Cardiac muscle cell (in vitro differentiated cells and primary cell): ENCODE results near the gene ADGRD1. TPM values are rescaled to one million over a fixed set of nuclear protein-coding genes. Genes with fewer than 3 reads are reported as not detected.

Experiments used
- DNase-seq, 2 donors: peaks; one replicate each; pipeline versions ENCODE4 v3.0.0 to v3.0.0-alpha.2; 2010 to 2017; ENCODE audit warnings: low read depth in 1 of 2, low spot score in 1 of 2
- H3K27ac ChIP-seq: fragments of 200-600 bp; sonication (generic); 2 replicates; pipeline ENCODE4 v1.5.1; 2016
- H3K27me3 ChIP-seq: fragments of 200-600 bp; sonication (generic); 2 replicates; pipeline ENCODE4 v1.6.0; 2016; ENCODE audit warnings: control low read depth
- H3K36me3 ChIP-seq: fragments of 200-600 bp; sonication (generic); 2 replicates; pipeline ENCODE4 v1.5.1; 2016; ENCODE audit warnings: control low read depth
- H3K4me1 ChIP-seq: fragments of 200-600 bp; sonication (generic); 2 replicates; pipeline ENCODE4 v1.8.1; 2017; ENCODE audit warnings: low read depth, mild to moderate bottlenecking, mixed run types
- H3K4me3 ChIP-seq: fragments of 200-600 bp; sonication (generic); 2 replicates; pipeline ENCODE4 v1.5.1; 2016; ENCODE audit warnings: mild to moderate bottlenecking
- H3K9me3 ChIP-seq: fragments of 200-600 bp; sonication (generic); 2 replicates; pipeline ENCODE4 v1.5.1; 2017; ENCODE audit warnings: low read depth, mild to moderate bottlenecking, control low read depth
- polyA plus RNA-seq: library from polyadenylated mRNA; unstranded; fragments of >200 nt; fragmentation: Nextera tagmentation; extraction: Ambion mirVana; gene quantifications from 2 replicates; pipeline ENCODE4 v1.2.1, GENCODE V29; 2016
- total RNA-seq: library from RNA; depleted of rRNA; stranded (reverse); fragments of >200 nt; gene quantifications from 2 replicates; pipeline ENCODE4 v1.2.3, GENCODE V29; 2016
- TF ChIP-seq, protein P1 (sequence below): IDR thresholded peaks from 2 replicates; pipeline ENCODE4 v1.5.1; 2012; ENCODE audit warnings: low read depth, mild to moderate bottlenecking, low read length

The ADGRD1 gene
- total and polyA plus RNA-seq, 2 experiments from 2014 or later = 66.6 to 74.0 TPM

GRCh38 chr12:131095826-131096680 lies 142.3 kb downstream of the ADGRD1 start:
- TF ChIP-seq, protein P1, sequence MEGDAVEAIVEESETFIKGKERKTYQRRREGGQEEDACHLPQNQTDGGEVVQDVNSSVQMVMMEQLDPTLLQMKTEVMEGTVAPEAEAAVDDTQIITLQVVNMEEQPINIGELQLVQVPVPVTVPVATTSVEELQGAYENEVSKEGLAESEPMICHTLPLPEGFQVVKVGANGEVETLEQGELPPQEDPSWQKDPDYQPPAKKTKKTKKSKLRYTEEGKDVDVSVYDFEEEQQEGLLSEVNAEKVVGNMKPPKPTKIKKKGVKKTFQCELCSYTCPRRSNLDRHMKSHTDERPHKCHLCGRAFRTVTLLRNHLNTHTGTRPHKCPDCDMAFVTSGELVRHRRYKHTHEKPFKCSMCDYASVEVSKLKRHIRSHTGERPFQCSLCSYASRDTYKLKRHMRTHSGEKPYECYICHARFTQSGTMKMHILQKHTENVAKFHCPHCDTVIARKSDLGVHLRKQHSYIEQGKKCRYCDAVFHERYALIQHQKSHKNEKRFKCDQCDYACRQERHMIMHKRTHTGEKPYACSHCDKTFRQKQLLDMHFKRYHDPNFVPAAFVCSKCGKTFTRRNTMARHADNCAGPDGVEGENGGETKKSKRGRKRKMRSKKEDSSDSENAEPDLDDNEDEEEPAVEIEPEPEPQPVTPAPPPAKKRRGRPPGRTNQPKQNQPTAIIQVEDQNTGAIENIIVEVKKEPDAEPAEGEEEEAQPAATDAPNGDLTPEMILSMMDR = no peak
- H3K4me3 ChIP-seq = no peak overlapping the region
- no peak overlapping the region for H3K27ac ChIP-seq
- H3K36me3 ChIP-seq = no peaks in the 10 kb centered on the region
- no peaks in the 10 kb centered on the region for H3K9me3 ChIP-seq
- no peaks in the 10 kb centered on the region for H3K4me1 ChIP-seq
- DNase-seq = no peak
- H3K27me3 ChIP-seq = no peaks in the 10 kb centered on the region

DNA sequence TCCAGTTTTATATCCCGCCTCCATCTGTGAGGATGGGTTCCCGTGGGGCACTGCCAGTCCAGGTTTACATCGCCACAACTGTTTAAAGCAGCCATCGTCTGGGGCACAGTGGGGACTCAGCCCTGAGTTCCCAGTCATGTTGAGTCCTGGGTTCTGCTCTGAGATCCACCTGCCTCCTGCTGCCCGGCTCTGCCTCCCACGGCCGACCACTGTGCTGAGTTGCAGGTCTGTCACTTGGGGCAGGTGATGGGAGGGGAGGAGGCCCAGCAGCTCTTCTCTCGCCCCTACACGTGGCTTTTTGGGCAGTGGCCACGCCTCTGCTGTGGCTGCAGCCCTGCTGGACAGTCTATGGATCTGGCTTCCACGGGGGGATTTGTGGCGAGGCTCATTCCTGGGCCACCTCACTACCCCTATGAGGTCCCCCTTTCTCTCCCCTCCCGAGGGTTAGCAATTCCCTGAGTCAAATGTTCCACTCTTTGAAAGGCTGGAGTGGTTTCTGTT lies 143.0 kb downstream of the ADGRD1 start:
- DNase-seq = no peak

DNA sequence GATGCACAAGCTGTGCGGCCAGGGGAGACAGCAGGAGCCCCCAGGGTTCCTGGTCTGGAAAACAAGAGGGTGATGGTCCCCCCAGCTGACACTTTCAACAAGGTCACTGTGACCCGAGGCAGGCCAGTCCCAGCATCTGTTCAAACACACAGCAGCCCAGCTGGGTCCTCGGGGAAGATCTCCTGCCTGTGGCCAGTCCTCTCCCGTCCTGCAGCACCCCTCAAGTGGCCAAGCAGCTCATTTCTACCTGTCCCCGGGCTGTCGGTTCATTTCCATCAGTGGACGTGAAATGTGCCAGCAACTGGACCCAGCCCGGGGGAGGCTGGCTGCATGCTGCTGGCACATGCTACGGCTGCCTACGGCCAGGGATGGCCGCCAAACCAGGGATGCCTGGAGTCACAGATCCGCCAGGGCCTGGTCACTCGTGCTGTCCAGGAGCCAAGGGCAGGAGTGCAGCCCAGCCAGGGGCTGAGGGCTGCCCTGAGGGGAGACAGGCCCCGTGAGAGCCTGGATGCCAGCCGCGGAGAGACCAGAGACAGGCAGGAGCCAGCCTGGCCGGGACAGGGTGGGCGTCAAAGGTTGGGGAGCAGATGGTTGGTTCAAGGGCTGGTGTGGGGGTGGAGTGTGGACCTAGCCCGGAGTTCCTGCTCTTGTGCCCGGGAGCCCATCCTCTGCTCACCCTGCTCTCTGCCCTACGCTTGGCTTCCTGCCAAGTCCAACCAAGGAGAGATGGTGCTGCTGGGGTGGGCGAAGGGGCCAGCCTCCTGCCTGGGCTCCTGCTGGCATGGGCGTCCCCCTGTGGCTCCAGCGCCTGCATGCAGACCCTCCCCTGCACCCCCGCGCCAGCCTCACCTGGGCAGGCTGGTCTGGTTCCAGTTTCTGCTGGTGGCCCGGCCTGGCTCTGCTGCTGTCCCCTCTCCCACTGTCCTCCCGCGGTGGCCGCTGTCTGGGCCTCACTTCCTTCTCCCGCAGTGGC lies 143.8 kb downstream of the ADGRD1 start:
- TF ChIP-seq, protein P1 = no peak
- no peak for DNase-seq
- no peak overlapping the region for H3K4me3 ChIP-seq

More for the DNA sequence above, 143.0 kb downstream of the ADGRD1 start:
- TF ChIP-seq, protein P1 = no peak
- H3K27ac ChIP-seq = no peak overlapping the region
- no peaks in the 10 kb centered on the region for H3K27me3 ChIP-seq
- H3K4me3 ChIP-seq = no peak overlapping the region
- H3K9me3 ChIP-seq = no peaks in the 10 kb centered on the region
- no peaks in the 10 kb centered on the region for H3K36me3 ChIP-seq
- H3K4me1 ChIP-seq = no peaks in the 10 kb centered on the region

GRCh38 chr12:131098178-131098981 lies 144.7 kb downstream of the ADGRD1 start:
- DNase-seq = no peak
- Histone ChIP-seq H3K27ac (no peak overlapping the region), H3K27me3 (no peaks in the 10 kb centered on the region), H3K36me3 (no peaks in the 10 kb centered on the region), H3K4me3 (no peak overlapping the region), H3K4me1 (no peaks in the 10 kb centered on the region), H3K9me3 (no peaks in the 10 kb centered on the region)
- TF ChIP-seq, protein P1 = no peak

More for the DNA sequence above, 143.8 kb downstream of the ADGRD1 start:
- Histone ChIP-seq H3K4me1 (no peaks in the 10 kb centered on the region), H3K27me3 (no peaks in the 10 kb centered on the region), H3K27ac (no peak overlapping the region), H3K36me3 (no peaks in the 10 kb centered on the region), H3K9me3 (no peaks in the 10 kb centered on the region)
